22Rv1 (cell line): Measurements from ENCODE around the gene GRIK4.

Experiments used
- ZFX ChIP-seq: fragments of 450-650 bp; IDR thresholded peaks from 2 replicates; pipeline ENCODE4 v1.6.1; 2017; ENCODE audit warnings: antibody characterized with exemption, borderline replicate concordance
- TF ChIP-seq, protein P1 (sequence below): fragments of 450-650 bp; IDR thresholded peaks from 2 replicates; pipeline ENCODE4 v1.5.1; 2017; ENCODE audit warnings: mild to moderate bottlenecking

DNA sequence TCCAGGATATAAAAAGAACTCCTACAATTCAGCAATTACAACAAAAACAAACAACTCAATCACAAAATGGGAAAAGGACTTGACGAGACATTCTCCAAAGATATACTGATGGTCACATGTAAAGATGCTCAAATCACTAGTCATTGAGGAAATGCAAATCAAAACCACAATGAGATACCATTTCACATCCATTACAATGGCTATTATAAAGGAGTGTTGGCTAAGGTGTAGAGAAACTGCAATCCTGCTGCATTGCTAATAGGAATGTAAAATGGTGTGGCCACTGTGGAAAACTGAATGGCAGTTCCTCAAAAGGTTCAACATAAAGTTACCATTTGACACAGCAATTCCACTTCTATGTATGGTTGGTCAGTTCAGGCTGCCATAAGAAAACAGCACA, 500.5 kb downstream of the GRIK4 start:
- TF ChIP-seq, protein P1, sequence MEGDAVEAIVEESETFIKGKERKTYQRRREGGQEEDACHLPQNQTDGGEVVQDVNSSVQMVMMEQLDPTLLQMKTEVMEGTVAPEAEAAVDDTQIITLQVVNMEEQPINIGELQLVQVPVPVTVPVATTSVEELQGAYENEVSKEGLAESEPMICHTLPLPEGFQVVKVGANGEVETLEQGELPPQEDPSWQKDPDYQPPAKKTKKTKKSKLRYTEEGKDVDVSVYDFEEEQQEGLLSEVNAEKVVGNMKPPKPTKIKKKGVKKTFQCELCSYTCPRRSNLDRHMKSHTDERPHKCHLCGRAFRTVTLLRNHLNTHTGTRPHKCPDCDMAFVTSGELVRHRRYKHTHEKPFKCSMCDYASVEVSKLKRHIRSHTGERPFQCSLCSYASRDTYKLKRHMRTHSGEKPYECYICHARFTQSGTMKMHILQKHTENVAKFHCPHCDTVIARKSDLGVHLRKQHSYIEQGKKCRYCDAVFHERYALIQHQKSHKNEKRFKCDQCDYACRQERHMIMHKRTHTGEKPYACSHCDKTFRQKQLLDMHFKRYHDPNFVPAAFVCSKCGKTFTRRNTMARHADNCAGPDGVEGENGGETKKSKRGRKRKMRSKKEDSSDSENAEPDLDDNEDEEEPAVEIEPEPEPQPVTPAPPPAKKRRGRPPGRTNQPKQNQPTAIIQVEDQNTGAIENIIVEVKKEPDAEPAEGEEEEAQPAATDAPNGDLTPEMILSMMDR: no peak
- TF ChIP-seq ZFX: no peak
